Measurements from ENCODE around the gene PSG11. TPM values are rescaled to one million over a fixed set of nuclear protein-coding genes. Genes with fewer than 3 reads are reported as not detected.
"Not testable (repeated sequence)": the region's sequence is repeated elsewhere in the genome, so short reads cannot be mapped to it uniquely, and the experiment has no call there.

PSG11 gene
- total and polyA plus RNA-seq, 4 donors = not detected

GRCh38 chr19:43031645-43032044 lies 5.4 kb upstream of the PSG11 start:
- H3K36me3 ChIP-seq (ENCODE audit: control insufficient read depth in 1 of 2, insufficient read depth in 2 of 2, low read length in 1 of 2); H3K27ac ChIP-seq (ENCODE audit: low read depth in 1 of 2, low read length in 2 of 2); ATAC-seq (ENCODE audit: low FRiP score); H3K4me1 ChIP-seq (ENCODE audit: control insufficient read depth in 1 of 2, insufficient read depth in 2 of 2, low read length in 2 of 2); intact Hi-C loops (cut with DNase I); H3K9me3 ChIP-seq (ENCODE audit: control insufficient read depth, low read length); DNase-seq; H3K27me3 ChIP-seq (ENCODE audit: control insufficient read depth in 1 of 2, insufficient read depth in 2 of 2, low read length in 1 of 2); H3K4me3 ChIP-seq (ENCODE audit: low read length in 2 of 2): not testable (repeated sequence)
- 40 to 54% methylated on average over 2 of the region's 2 CpGs for WGBS, 2 donors

GRCh38 chr19:43028866-43029265 lies 2.6 kb upstream of the PSG11 start:
- H3K27ac ChIP-seq (ENCODE audit: low read depth in 1 of 2, low read length in 2 of 2) = no peak overlapping the region
- WGBS, 2 donors = 73 to 78% methylated on average over 4 of the region's 4 CpGs
- no peaks in the 10 kb centered on the region for H3K36me3 ChIP-seq (ENCODE audit: control insufficient read depth in 1 of 2, insufficient read depth in 2 of 2, low read length in 1 of 2)
- ATAC-seq (ENCODE audit: low FRiP score) (no peak), DNase-seq (no peak)
- no peaks in the 10 kb centered on the region for H3K9me3 ChIP-seq (ENCODE audit: control insufficient read depth, low read length)
- no peak overlapping the region for H3K4me3 ChIP-seq (ENCODE audit: low read length in 2 of 2)
- intact Hi-C loops (cut with DNase I) = no loop called here
- no peaks in the 10 kb centered on the region for H3K4me1 ChIP-seq (ENCODE audit: control insufficient read depth in 1 of 2, insufficient read depth in 2 of 2, low read length in 2 of 2)
- no peaks in the 10 kb centered on the region for H3K27me3 ChIP-seq (ENCODE audit: control insufficient read depth in 1 of 2, insufficient read depth in 2 of 2, low read length in 1 of 2)

GRCh38 chr19:43027985-43028384 lies 1.7 kb upstream of the PSG11 start:
- ATAC-seq (ENCODE audit: low FRiP score); H3K4me3 ChIP-seq (ENCODE audit: low read length in 2 of 2); H3K4me1 ChIP-seq (ENCODE audit: control insufficient read depth in 1 of 2, insufficient read depth in 2 of 2, low read length in 2 of 2); intact Hi-C loops (cut with DNase I); H3K9me3 ChIP-seq (ENCODE audit: control insufficient read depth, low read length); H3K36me3 ChIP-seq (ENCODE audit: control insufficient read depth in 1 of 2, insufficient read depth in 2 of 2, low read length in 1 of 2); H3K27ac ChIP-seq (ENCODE audit: low read depth in 1 of 2, low read length in 2 of 2); H3K27me3 ChIP-seq (ENCODE audit: control insufficient read depth in 1 of 2, insufficient read depth in 2 of 2, low read length in 1 of 2); DNase-seq: not testable (repeated sequence)
- 50 to 59% methylated on average over 7 to 10 of the region's 10 CpGs for WGBS, 2 donors

GRCh38 chr19:43027061-43027460 lies 792 bp upstream of the PSG11 start:
- DNase-seq; ATAC-seq (ENCODE audit: low FRiP score); intact Hi-C loops (cut with DNase I); H3K9me3 ChIP-seq (ENCODE audit: control insufficient read depth, low read length); H3K4me3 ChIP-seq (ENCODE audit: low read length in 2 of 2); H3K36me3 ChIP-seq (ENCODE audit: control insufficient read depth in 1 of 2, insufficient read depth in 2 of 2, low read length in 1 of 2); H3K27me3 ChIP-seq (ENCODE audit: control insufficient read depth in 1 of 2, insufficient read depth in 2 of 2, low read length in 1 of 2); H3K4me1 ChIP-seq (ENCODE audit: control insufficient read depth in 1 of 2, insufficient read depth in 2 of 2, low read length in 2 of 2); H3K27ac ChIP-seq (ENCODE audit: low read depth in 1 of 2, low read length in 2 of 2): not testable (repeated sequence)
- 83 to 84% methylated on average over 7 to 8 of the region's 8 CpGs for WGBS, 2 donors

GRCh38 chr19:43022098-43022497 lies 4.2 kb downstream of the PSG11 start:
- H3K27ac ChIP-seq (ENCODE audit: low read depth in 1 of 2, low read length in 2 of 2); H3K9me3 ChIP-seq (ENCODE audit: control insufficient read depth, low read length); H3K4me3 ChIP-seq (ENCODE audit: low read length in 2 of 2); intact Hi-C loops (cut with DNase I); ATAC-seq (ENCODE audit: low FRiP score); DNase-seq; H3K4me1 ChIP-seq (ENCODE audit: control insufficient read depth in 1 of 2, insufficient read depth in 2 of 2, low read length in 2 of 2); H3K27me3 ChIP-seq (ENCODE audit: control insufficient read depth in 1 of 2, insufficient read depth in 2 of 2, low read length in 1 of 2); H3K36me3 ChIP-seq (ENCODE audit: control insufficient read depth in 1 of 2, insufficient read depth in 2 of 2, low read length in 1 of 2): not testable (repeated sequence)
- 45 to 56% methylated on average over 4 of the region's 4 CpGs for WGBS, 2 donors

- H3K4me1 ChIP-seq (ENCODE audit: control insufficient read depth in 1 of 2, insufficient read depth in 2 of 2, low read length in 2 of 2); H3K9me3 ChIP-seq (ENCODE audit: control insufficient read depth, low read length); H3K27me3 ChIP-seq (ENCODE audit: control insufficient read depth in 1 of 2, insufficient read depth in 2 of 2, low read length in 1 of 2); H3K27ac ChIP-seq (ENCODE audit: low read depth in 1 of 2, low read length in 2 of 2); DNase-seq; H3K36me3 ChIP-seq (ENCODE audit: control insufficient read depth in 1 of 2, insufficient read depth in 2 of 2, low read length in 1 of 2); intact Hi-C loops (cut with DNase I); H3K4me3 ChIP-seq (ENCODE audit: low read length in 2 of 2); ATAC-seq (ENCODE audit: low FRiP score): not testable (repeated sequence)
- WGBS, 2 donors = 60 to 69% methylated on average over 4 of the region's 4 CpGs
These were observed 4.6 kb downstream of the PSG11 start for GRCh38 chr19:43021629-43022028.

- H3K27me3 ChIP-seq (ENCODE audit: control insufficient read depth in 1 of 2, insufficient read depth in 2 of 2, low read length in 1 of 2); ATAC-seq (ENCODE audit: low FRiP score); DNase-seq; intact Hi-C loops (cut with DNase I); H3K4me3 ChIP-seq (ENCODE audit: low read length in 2 of 2); H3K4me1 ChIP-seq (ENCODE audit: control insufficient read depth in 1 of 2, insufficient read depth in 2 of 2, low read length in 2 of 2); H3K27ac ChIP-seq (ENCODE audit: low read depth in 1 of 2, low read length in 2 of 2); H3K36me3 ChIP-seq (ENCODE audit: control insufficient read depth in 1 of 2, insufficient read depth in 2 of 2, low read length in 1 of 2); H3K9me3 ChIP-seq (ENCODE audit: control insufficient read depth, low read length): not testable (repeated sequence)
These were observed 6.7 kb downstream of the PSG11 start for GRCh38 chr19:43019588-43019987.

- H3K4me1 ChIP-seq (ENCODE audit: control insufficient read depth in 1 of 2, insufficient read depth in 2 of 2, low read length in 2 of 2); H3K9me3 ChIP-seq (ENCODE audit: control insufficient read depth, low read length); H3K36me3 ChIP-seq (ENCODE audit: control insufficient read depth in 1 of 2, insufficient read depth in 2 of 2, low read length in 1 of 2); intact Hi-C loops (cut with DNase I); H3K27me3 ChIP-seq (ENCODE audit: control insufficient read depth in 1 of 2, insufficient read depth in 2 of 2, low read length in 1 of 2); DNase-seq; ATAC-seq (ENCODE audit: low FRiP score); H3K4me3 ChIP-seq (ENCODE audit: low read length in 2 of 2); H3K27ac ChIP-seq (ENCODE audit: low read depth in 1 of 2, low read length in 2 of 2): not testable (repeated sequence)
- WGBS, 2 donors = 61 to 62% methylated on average over 4 of the region's 4 CpGs
These were observed 20.4 kb downstream of the PSG11 start for GRCh38 chr19:43005841-43006240.

GRCh38 chr19:43004846-43005245 lies 21.4 kb downstream of the PSG11 start:
- ATAC-seq (ENCODE audit: low FRiP score); H3K27me3 ChIP-seq (ENCODE audit: control insufficient read depth in 1 of 2, insufficient read depth in 2 of 2, low read length in 1 of 2); H3K9me3 ChIP-seq (ENCODE audit: control insufficient read depth, low read length); H3K4me1 ChIP-seq (ENCODE audit: control insufficient read depth in 1 of 2, insufficient read depth in 2 of 2, low read length in 2 of 2); DNase-seq; H3K4me3 ChIP-seq (ENCODE audit: low read length in 2 of 2); H3K36me3 ChIP-seq (ENCODE audit: control insufficient read depth in 1 of 2, insufficient read depth in 2 of 2, low read length in 1 of 2); H3K27ac ChIP-seq (ENCODE audit: low read depth in 1 of 2, low read length in 2 of 2); intact Hi-C loops (cut with DNase I): not testable (repeated sequence)
- 9 to 36% methylated on average over 4 of the region's 4 CpGs for WGBS, 2 donors
